Peyer's patch (tissue), 4 donors: ENCODE measurements around the gene PWWP2A. TPM values are rescaled to one million over a fixed set of nuclear protein-coding genes. Genes with fewer than 3 reads are reported as not detected.

ENCODE experiments used
- DNase-seq, 3 donors: peaks; one replicate each; pipeline ENCODE4 v3.0.0-alpha.2; 2017 to 2019
- H3K27ac ChIP-seq, 4 donors: fragments of 200-600 bp; sonication (generic); one replicate each; pipeline ENCODE4 v1.5.1; 2016 to 2019
- H3K27me3 ChIP-seq, 2 donors: fragments of 200-600 bp; sonication (generic); one replicate each; pipeline ENCODE4 v1.5.1; 2019
- H3K36me3 ChIP-seq, 3 donors: fragments of 200-600 bp; sonication (generic); one replicate each; pipeline ENCODE4 v1.5.1; 2016 to 2019
- H3K4me1 ChIP-seq, 4 donors: fragments of 200-600 bp; sonication (generic); one replicate each; pipeline ENCODE4 v1.5.1; 2016 to 2019
- H3K4me3 ChIP-seq, 4 donors: fragments of 200-600 bp; sonication (generic); 1 replicate in 3 of 4; 2 replicates in 1 of 4; pipeline ENCODE4 v1.5.1; 2016 to 2019; ENCODE audit warnings: mild to moderate bottlenecking in 1 of 4
- H3K9me3 ChIP-seq, 4 donors: fragments of 200-600 bp; sonication (generic); one replicate each; pipeline ENCODE4 v1.5.1; 2016 to 2019; ENCODE audit warnings: mild to moderate bottlenecking in 1 of 4
- CTCF ChIP-seq, 6 experiments: fragments of 450-650 bp in 4 of 6; fragments of 200-600 bp in 2 of 6; sonication (generic) in 1 of 6; IDR thresholded peaks; one replicate each; pipeline ENCODE4 v1.5.1; 2017 to 2019; ENCODE audit warnings: antibody characterized with exemption in 6 of 6, mild to moderate bottlenecking in 3 of 6, moderate library complexity in 1 of 6
- POLR2A ChIP-seq, 2 donors: fragments of 450-650 bp; IDR thresholded peaks; one replicate each; pipeline ENCODE4 v1.5.1; 2017; ENCODE audit warnings: antibody characterized with exemption in 2 of 2, mild to moderate bottlenecking in 2 of 2, moderate library complexity in 2 of 2
- total RNA-seq, 4 donors: library from RNA; depleted of rRNA; stranded (reverse); fragments of >200 nt; gene quantifications; one replicate each; pipeline ENCODE4 v1.1.0, GENCODE V29; 2016

Gene PWWP2A
- total RNA-seq, 4 donors from 2014 or later: 34.9 to 57.6 (median 54.3) TPM

- Histone ChIP-seq H3K4me1 (no peaks in the 10 kb centered on the region), H3K9me3 (no peaks in the 10 kb centered on the region), H3K36me3 (peaks cover 0 to 17% (median 0%) of the 10 kb centered on the region in 3 donors), H3K27ac (no peak overlapping the region), H3K27me3 (no peaks in the 10 kb centered on the region), H3K4me3 (no peak overlapping the region)
- TF ChIP-seq POLR2A (IDR thresholded peaks at IDR 0.05) (no peak), CTCF (IDR thresholded peaks at IDR 0.05) (no peak)
- no peak for DNase-seq
These were observed 30.4 kb downstream of the PWWP2A start for GRCh38 chr5:160088805-160089204.

- Histone ChIP-seq H3K36me3 (peaks cover 0 to 1% (median 0%) of the 10 kb centered on the region in 3 donors), H3K9me3 (no peaks in the 10 kb centered on the region), H3K4me1 (no peaks in the 10 kb centered on the region), H3K4me3 (no peak overlapping the region), H3K27ac (no peak overlapping the region), H3K27me3 (no peaks in the 10 kb centered on the region)
- TF ChIP-seq POLR2A (IDR thresholded peaks at IDR 0.05) (no peak), CTCF (IDR thresholded peaks at IDR 0.05) (no peak)
- DNase-seq: no peak
These were observed 32.1 kb downstream of the PWWP2A start for GRCh38 chr5:160087199-160087598.

- no peak for DNase-seq
- H3K36me3 ChIP-seq: no peaks in the 10 kb centered on the region
- no peaks in the 10 kb centered on the region for H3K27me3 ChIP-seq
- no peak overlapping the region for H3K27ac ChIP-seq
- no peaks in the 10 kb centered on the region for H3K9me3 ChIP-seq
- H3K4me3 ChIP-seq: no peak overlapping the region
- TF ChIP-seq POLR2A (IDR thresholded peaks at IDR 0.05): no peak
- no peak for TF ChIP-seq CTCF (IDR thresholded peaks at IDR 0.05)
- no peaks in the 10 kb centered on the region for H3K4me1 ChIP-seq
These were observed 35.1 kb downstream of the PWWP2A start for GRCh38 chr5:160084144-160084543.

GRCh38 chr5:160083501-160083900, 35.7 kb downstream of the PWWP2A start:
- H3K27ac ChIP-seq: no peak overlapping the region
- TF ChIP-seq POLR2A (IDR thresholded peaks at IDR 0.05): no peak
- no peak for TF ChIP-seq CTCF (IDR thresholded peaks at IDR 0.05)
- H3K36me3 ChIP-seq: no peaks in the 10 kb centered on the region
- no peaks in the 10 kb centered on the region for H3K27me3 ChIP-seq
- H3K9me3 ChIP-seq: no peaks in the 10 kb centered on the region
- no peak for DNase-seq
- no peaks in the 10 kb centered on the region for H3K4me1 ChIP-seq
- no peak overlapping the region for H3K4me3 ChIP-seq

- H3K36me3 ChIP-seq: no peaks in the 10 kb centered on the region
- no peaks in the 10 kb centered on the region for H3K9me3 ChIP-seq
- no peaks in the 10 kb centered on the region for H3K27me3 ChIP-seq
- no peak for DNase-seq
- H3K4me3 ChIP-seq: no peak overlapping the region
- H3K27ac ChIP-seq: no peak overlapping the region
- TF ChIP-seq POLR2A (IDR thresholded peaks at IDR 0.05) (no peak), CTCF (IDR thresholded peaks at IDR 0.05) (no peak)
- no peaks in the 10 kb centered on the region for H3K4me1 ChIP-seq
These were observed 36.4 kb downstream of the PWWP2A start for GRCh38 chr5:160082614-160083500.
